HG03139 (cell line): ENCODE results near the gene CFAP46.
A peak's percentile ranks its signal among the peaks of the same experiment; 100 is the strongest.
"Not testable (repeated sequence)": the region's sequence is repeated elsewhere in the genome, so short reads cannot be mapped to it uniquely, and the experiment has no call there.

Source experiments
- ATAC-seq: cut with Tn5 transposase; IDR thresholded peaks from one replicate; pipeline ENCODE4 v1.9.1; 2021; ENCODE audit not compliant: unreplicated experiment

Gene CFAP46

DNA sequence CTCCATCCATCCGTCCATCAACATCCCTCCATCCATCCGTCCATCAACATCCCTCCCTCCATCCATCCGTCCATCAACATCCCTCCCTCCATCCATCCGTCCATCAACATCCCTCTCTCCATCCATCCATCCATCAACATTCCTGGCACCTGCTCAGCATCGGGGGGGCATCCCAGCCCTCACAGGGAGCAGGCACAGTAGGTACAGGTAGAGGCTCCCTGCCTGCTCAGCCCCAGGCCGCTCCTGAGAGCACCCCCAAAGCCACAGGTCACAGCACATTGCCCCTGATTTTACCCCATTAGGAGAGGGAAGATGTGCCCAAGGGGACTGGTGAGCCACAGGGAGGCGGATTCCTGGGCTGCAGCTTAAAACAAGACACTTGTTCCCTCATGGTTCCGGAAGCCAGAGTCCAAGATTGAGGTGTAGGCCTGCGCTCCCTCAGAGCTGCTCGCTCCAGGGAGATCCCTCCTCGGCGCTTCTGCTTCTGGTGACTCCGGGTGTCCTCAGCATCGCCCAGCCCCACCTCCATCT lies 21.1 kb upstream of the CFAP46 start:
- no peak for ATAC-seq

DNA sequence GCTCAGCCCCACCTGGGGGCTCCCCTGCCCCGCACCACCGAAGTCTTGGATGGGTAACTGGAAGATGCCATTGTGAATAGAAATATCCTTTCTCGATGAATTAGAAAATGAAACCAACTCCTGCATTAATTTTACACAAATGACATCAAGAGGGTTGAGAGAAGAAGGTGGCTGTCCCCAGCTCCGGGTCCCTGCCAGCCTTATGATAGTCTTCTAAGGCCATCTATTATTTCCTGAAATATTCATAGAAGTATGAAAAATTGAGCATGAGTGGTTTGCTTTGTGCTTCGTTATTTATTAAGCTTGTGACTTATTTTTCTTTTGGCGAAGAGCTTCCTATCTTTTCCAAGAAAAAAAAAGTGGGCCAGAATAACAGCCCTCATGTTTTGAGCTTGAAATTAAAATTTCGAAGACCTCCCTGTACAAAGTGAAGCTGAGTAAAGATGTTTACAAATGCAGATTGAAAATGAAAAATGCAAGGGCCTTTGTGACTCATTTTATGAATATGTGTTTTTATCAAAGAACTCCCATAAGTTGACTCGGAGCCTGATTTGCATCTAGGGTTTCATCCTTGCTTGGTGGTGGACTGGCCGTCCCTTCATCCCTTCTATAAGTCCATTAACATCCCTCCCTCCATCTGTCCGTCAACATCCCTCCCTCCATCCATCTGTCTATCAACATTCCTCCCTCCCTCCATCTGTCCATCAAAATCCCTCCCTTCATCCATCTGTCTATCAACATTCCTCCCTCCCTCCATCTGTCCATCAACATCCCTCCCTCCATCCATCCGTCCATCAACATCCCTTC lies 20.5 kb upstream of the CFAP46 start:
- ATAC-seq: peak; percentile 33

DNA sequence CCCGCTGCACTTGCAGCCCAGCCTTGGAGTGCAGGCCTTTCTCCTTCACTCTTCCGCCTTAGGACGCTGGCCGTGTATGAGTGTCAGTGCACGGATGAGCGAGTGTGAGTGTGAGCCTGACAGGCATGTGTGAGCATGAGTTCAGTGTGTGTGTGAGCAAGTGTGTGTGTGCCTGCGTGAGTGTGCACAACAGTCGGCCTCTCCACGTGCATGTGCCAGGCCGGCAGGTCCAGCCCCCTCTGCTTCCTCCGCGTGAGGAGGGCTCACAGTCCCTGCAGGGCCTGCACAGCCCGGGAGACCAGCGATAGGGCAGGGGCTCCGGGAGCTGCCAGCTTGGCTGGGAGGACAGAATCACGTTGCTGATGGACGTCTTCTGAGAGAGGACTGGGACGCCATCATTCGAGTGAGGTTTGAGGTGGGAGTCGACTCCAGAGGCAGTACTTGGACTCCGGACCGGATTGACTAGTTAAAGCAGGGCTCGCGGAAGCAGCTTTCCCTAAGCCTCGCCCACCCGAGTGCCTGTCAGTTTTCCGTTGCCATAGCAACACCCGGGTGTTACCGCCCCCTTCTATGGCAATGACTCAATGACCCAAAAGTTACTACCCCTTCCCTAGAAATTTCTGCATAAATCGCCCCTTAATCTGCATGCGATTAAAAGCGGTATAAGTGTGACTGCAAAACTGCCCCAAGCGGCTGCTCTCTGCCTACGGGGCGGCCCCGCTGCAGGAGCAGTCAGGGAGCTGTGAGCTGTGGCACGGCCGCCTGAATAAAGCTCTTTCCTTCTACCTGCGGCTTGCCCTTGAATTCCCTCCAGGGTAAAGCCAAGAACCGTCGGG lies 19.6 kb upstream of the CFAP46 start:
- ATAC-seq: peak; percentile 57

DNA sequence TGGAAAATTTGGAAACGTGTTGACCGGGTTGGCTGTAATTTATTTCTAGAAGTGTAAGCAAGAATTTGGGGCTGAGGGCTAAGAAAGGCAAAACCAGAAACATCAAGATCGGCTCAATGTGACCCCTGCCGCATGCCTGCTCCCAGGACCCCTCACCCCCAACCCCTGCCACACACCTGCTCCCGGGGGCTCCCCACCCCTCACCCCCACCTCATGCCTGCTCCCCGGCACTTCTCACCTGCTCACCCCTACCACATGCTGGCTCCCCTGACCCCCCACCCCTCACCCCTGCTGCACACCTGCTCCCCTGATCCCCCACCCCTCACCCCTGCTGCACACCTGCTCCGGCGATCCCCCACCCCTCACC lies 19.0 kb upstream of the CFAP46 start:
- no peak for ATAC-seq

DNA sequence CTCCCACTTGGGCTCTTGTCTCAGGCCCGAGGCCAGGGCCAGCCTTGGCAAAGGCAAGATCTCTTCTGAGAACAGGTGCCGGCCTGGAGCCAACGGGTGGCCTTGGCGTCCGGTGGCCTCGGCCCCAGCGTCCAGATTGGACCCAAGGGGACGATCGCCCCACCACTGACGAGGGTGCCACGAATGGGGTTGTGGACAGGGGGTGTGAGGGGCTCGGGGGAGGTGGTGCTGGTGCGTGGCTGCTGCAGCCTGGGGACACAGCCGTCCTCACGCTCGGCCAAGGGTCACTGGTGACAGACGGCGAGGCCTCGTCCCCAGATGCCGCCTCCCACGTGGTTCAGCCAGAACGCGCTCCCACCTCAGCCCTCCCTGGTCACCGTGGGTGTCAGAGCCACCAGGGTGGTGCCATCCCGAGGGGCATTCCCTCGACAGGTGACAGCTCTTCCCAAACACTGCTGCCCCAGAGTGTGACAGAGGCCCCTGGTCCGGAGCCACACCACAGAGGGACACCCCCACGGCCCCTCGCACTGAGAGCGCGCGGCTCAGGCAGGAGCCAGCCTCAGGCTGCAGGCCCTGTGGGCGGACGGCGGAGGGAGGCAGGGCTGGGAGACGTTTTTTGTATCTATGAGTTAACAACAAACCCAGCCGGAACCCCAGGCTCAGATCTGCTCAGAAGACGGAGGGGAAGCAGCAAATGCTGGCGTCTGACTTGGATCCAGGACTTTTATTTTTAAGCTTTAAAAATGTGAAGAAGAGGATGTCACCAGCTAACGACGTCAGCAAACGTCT lies 18.5 kb upstream of the CFAP46 start:
- ATAC-seq: no peak

DNA sequence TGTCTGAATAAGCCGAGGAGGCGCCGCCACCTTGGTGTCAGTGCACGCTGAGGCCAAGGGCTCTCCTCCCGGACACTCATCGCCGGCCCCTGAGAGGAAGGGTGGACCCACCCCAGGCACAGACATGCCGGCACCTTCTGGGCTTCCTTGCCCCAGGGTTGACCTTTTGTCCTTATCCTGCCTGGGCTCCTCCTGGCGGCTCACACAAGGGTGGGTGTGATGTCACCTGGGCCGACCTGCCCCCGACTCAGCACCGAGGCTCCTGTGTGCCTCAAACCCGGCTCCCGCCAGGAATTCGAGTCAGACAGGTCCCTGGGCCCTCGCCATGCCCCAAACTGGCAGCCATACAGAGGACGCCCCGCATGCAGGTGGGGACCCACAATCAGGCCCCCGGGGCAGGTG lies 17.7 kb upstream of the CFAP46 start:
- ATAC-seq: no peak

DNA sequence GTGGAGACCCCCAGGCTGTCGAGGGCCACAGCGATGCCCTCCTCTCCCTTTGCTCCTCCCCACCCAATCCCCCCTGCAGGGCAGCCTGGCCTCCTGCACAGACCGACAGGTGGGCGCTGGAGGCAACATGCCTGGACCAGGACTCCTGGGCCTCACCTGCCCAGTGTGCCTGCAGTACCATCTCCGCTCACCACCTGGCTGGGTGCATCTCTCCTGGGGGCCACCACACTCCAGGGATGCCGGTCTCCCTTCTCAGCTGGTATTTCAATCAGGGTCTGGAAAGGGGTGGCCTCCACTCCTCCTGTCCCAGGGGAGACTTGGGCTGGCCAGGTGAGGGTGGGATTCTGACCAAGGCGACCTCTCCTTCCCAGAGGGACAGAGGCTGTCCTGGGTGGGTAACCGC lies 17.2 kb upstream of the CFAP46 start:
- no peak for ATAC-seq

DNA sequence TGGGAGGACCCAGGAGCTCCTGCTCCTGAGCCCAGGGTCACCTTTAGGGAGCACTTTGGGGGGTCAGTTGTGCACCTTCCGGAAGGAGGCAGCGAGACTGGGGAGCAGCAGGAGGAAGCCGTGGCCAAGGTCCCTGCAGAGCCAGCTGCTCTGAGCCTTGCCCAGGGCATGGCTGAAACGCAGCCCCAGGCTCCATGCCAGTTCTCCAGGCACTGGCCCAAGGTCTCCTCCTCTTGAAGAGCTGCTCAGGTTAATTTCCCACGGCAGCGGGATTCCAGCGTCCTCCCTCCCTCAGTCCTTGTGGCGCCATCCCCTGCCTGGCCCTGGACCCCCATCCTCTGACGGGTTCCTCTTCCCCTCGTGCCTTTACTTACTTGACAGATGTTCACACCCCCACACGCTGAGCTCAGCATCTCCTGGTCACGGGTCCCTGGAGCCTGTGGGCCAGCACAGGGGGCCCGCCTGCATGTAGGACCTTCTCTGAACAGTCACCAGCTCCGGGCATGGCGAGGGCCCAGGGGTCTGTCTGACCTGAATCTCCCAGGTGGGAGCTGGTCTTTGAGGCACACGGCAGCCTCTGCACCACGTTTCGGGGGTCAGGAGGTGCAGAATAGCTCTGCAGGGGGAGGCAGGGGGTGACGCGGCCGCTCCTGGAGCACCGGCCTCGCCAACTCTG lies 16.7 kb upstream of the CFAP46 start:
- no peak for ATAC-seq

DNA sequence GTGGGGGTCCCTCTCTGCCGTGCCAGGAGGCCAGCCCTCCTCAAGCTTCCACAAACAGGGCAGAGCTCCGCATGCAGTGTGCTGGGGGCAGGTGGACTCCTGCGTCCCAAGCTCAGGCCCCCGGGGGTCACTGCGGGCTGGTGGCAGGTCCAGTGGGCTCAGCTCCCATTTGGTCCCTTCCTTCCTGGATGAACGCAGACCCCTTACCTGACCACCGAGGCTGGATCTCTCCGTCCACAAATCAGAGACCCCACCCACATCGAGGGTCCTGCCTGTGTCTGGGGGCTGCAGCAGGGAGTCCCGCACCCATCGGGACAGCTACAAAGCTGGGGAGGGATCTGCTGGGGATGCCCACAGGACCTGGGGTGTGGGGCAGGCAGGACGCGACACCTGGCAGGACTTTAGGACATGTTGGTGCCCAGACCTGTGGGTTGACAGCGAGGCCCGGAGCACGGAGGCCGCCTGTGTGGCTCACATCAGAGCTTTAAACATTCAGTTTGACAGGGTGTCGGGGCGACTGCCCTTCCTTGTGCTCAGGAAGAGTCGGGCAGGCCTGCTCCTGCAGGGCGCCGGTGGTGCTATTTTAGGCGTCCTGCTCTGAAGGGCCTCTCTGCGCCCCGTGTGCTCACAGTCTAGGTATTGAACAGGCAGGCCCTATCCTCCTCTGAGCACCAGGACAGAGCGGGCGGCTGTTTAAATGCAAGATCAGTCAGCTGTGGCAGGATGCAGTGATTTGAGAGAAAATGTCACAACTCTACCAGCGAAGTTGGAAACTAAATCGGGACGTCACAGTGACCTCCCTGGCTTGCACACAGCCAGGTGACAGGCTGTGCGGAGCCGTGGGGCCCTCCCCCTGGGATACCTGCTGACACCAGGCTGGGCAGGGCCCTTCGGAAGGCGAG lies 15.9 kb upstream of the CFAP46 start:
- no peak for ATAC-seq

DNA sequence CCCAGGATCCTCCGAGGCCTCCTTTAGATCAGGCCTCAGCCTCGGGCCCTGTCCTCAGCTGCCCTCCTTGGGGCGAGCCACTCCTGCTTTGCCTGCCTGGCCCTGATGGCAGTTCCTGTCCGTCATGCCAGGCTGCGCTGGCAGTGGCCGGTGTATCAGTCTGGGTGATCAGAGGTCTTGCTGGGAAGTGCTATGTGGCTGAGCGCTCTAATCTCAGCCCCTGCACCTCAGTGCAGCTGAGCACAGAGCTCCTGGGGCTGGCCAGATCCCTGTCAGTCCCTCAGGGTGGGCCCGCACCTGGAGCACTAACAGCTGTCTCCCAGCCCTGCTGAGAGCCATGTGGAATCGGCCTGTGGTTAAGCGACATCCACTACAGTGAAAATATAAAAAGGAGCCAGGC lies 14.8 kb upstream of the CFAP46 start:
- ATAC-seq: no peak

DNA sequence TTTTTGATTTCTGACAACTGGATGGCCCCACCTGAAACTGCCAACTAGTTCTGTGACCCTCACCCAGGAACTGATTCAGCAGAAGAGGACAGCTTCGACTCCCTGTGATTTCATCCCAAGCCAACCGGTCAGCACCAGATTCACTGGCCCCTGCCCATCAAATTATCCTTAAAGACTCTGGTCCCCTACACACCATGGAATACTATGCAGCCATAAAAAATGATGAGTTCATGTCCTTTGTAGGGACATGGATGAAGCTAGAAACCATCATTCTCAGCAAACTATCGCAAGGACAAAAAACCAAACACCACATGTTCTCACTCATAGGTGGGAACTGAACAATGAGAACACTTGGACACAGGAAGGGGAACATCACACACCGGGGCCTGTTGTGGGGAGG lies 13.9 kb upstream of the CFAP46 start:
- ATAC-seq: not testable (repeated sequence)

DNA sequence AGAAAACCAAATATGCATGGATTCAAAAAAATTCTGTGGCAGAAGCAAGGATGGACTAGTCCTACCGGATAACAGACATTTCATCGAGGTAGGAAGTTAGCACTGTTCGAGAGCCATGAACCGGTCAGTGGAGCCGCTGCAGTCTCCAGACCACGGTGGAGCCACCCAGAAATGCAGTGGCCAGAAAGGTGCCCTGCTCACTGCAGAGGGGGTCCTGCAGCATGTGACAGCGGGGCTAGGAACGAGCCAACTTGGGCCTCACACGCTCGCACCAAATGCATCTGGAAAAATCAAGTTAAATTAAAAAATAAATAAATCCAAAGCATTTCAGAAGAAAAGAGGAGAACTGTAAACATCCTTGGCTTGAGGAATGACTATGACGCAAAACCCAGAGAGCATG lies 13.1 kb upstream of the CFAP46 start:
- ATAC-seq: no peak

DNA sequence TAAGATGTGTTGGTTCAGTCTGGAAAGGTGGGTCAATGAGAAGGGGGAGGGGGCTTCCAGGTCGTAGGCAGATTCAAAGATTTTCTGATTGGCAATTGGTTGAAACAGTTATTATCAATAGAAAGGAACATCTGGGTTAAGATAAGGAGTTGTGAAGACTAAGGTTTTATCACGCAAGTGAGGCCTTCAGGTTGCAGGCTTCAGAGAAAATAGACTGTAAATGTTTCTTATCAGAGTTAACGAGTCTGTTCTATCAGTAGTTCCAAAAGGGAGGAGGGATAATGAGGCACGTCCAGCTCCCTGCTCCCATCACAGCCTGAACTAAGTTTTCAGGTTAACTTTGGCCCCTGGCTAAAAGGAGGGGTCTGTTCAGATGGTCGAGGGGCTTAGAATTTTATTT lies 11.1 kb upstream of the CFAP46 start:
- no peak for ATAC-seq

DNA sequence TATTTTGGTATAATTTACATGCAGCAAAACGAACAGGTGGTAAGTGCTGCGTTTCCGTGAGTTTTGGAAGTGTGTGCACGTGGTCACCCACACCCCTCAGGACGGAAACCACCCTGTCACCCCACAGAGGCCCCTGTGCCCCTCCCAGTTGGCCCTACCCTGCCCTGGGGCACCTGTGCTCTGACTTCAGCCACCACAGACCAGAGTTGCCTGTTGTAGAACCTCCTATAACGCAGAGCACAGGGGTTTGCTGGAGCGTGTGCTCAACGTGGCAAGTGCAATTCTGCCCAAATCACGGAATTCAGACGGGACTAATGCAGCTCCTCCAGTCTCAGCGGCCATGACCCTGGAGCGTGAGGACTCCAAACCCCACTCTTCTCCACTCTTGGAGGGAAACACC lies 9.6 kb upstream of the CFAP46 start:
- ATAC-seq: no peak

DNA sequence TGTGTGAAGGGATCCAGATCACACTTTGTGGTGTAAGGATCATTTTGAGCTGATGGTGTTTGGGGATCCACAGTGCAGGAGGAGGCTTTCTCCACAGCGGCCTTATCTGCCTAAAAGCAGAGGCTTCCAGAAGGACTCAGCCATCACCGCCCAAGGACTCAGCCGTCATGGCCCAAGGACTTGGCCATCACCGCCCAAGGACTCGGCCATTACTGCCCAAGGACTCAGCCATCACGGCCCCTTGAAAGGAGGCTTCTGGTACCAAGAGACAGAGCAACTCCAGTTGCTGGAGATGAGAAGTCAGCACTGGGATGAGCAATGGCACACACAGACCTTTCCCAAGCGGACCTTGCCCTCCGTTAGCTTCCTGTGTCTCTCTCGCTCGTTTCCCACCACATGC lies 6.0 kb upstream of the CFAP46 start:
- no peak for ATAC-seq

DNA sequence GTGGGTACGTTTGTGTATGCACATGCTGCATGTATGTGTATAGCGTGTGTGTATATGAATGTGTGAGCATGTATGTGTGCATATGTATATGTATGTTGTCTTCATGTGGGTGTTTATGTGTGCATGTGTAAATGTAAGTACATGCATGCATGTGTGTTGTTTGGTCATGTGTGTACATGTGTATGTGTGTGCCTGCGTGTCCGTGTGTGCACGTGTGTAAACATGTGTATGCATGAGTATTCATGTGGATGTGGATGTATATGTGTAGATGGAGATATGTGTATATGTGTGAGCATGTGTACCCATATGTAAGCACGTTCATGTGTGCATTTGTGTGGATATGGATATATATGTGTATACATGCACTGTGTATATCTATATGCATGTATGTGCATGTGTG lies 5.5 kb upstream of the CFAP46 start:
- ATAC-seq: no peak

DNA sequence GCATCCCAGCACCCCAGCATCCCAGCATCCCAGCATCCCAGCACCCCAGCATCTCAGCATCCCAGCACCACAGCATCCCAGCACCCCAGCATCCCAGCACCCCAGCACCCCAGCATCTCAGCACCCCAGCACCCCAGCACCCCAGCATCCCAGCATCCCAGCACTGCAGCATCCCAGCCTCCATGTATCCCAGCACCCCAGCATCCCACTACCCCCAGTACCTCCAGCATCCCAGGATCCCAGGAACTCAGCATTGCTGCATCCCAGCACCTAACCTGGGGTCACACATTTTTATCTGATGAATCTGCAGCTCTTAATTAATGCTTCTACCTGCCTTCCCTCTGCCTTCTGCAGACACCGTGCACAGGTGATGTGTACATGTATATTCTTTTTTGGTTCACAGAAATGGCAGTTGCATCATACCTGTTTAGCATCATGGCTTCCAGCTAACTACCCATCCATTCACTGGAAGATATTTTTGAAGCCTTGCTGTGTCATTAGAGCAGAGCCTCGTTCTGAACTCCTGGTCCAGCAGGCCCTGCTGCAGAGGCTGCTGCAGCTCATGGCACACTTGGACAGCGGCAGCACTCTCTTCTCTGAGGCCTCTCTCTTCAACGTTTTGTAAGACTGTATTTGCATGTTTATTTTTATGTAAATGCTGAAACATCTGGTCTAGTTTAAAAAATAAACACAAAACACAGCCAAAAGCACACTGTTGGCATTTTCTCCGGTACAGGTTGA lies 4.6 kb upstream of the CFAP46 start:
- ATAC-seq: no peak

DNA sequence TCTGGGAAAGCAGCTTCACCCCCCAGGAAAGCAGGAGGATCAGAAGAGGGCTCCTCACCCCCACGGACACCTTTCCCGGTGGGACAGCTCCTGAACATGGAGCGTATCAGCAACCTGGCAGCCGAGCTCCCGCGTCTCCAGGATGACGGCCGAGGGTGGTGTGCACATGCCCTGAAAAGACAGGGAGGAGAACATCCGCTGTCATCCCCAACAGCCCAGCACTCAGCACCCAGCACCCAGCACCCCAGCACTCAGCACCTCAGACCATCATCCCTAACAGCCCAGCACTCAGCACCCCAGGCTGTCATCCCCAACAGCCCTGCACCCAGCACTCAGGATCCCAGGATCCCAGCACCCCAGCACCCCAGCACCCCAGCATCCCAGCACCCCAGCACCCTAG lies 3.9 kb upstream of the CFAP46 start:
- ATAC-seq: no peak

DNA sequence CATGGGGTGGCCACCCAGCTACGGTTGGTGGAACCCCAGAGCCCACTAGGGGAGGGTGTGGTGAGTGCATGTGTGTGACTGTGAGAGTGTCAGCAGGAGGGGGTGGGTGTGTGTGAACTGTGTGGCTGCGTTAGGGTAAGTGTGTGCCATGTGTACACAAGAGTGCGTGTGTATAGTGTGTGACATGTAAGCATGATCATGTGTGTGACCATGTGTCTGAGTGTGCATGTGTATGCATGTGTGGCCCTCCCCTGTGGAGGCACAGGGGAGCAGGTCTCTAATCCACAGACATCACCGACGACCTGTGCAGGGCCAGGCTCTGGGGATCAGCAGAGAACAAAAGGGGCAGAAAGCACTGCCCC lies 3.5 kb upstream of the CFAP46 start:
- no peak for ATAC-seq
